ENCODE measurements around the gene GALNT10. TPM values are rescaled to one million over a fixed set of nuclear protein-coding genes. Genes with fewer than 3 reads are reported as not detected.

The GALNT10 gene
- total and polyA plus RNA-seq, 2 experiments from 2014 or later: 3.2 to 12.9 TPM

DNA sequence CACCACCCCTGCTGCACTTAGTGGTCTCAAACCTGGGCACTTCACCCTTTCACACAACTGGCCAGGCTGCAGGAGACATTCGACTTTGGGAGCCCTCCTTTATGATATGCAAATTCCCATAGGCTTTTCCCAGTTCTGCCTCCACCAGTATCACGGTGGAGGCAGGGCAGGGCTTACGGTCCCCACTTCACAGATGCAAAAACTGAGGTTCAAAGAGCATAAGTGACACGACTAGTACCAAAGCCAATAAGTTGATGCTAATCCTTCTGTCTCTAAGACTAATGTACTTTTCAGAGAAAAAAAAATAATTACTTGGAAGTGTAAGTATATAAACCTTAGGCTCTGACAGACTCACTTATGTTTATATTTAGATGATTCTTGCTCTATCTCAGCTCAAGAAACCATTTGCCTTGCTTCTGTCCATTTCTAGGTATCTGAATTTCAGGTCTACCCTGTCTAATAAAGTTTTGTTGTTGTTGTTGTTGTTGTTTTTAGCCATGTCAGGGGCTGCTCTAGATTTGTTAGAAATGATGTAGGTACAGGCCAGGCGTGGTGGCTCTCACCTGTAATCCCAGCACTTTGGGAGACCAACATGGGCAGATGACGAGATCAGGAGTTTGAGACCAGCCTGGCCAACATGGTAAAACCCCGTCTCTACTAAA lies 10.7 kb downstream of the GALNT10 start:
- Mint-ChIP-seq H3K4me3 (no peak overlapping the region), H3K27ac (no peak overlapping the region), H3K27me3 (ENCODE audit: insufficient read depth, low read depth, poor library complexity) (peaks cover 4% of the 10 kb centered on the region), H3K9me3 (no peaks in the 10 kb centered on the region), H3K4me1 (peaks cover 45% of the 10 kb centered on the region), H3K36me3 (ENCODE audit: low read depth) (no peaks in the 10 kb centered on the region)
- no peak overlapping the region for H3K27ac ChIP-seq (ENCODE audit: low read depth)
- no peaks in the 10 kb centered on the region for H4K20me1 ChIP-seq (replicated peaks; ENCODE audit: insufficient read depth)
- TF ChIP-seq ZNF114 (CRISPR knock-in tag; IDR thresholded peaks at IDR 0.05) (no peak), STAT1 (IDR thresholded peaks at IDR 0.05; ENCODE audit: unreplicated experiment) (no peak), EZH2 (IDR thresholded peaks at IDR 0.05; ENCODE audit: low read depth, unreplicated experiment) (no peak), POLR2AphosphoS5 (IDR thresholded peaks at IDR 0.05; ENCODE audit: low read depth) (no peak), EZH2phosphoT487 (IDR thresholded peaks at IDR 0.05; ENCODE audit: unreplicated experiment) (no peak), NANOG (IDR thresholded peaks at IDR 0.05; ENCODE audit: borderline replicate concordance) (no peak), ZNF331 (CRISPR knock-in tag; IDR thresholded peaks at IDR 0.05; ENCODE audit: low read depth) (no peak), CREB1 (CRISPR knock-in tag; IDR thresholded peaks at IDR 0.05; ENCODE audit: low read depth) (no peak)
- TF ChIP-seq, protein P1, sequence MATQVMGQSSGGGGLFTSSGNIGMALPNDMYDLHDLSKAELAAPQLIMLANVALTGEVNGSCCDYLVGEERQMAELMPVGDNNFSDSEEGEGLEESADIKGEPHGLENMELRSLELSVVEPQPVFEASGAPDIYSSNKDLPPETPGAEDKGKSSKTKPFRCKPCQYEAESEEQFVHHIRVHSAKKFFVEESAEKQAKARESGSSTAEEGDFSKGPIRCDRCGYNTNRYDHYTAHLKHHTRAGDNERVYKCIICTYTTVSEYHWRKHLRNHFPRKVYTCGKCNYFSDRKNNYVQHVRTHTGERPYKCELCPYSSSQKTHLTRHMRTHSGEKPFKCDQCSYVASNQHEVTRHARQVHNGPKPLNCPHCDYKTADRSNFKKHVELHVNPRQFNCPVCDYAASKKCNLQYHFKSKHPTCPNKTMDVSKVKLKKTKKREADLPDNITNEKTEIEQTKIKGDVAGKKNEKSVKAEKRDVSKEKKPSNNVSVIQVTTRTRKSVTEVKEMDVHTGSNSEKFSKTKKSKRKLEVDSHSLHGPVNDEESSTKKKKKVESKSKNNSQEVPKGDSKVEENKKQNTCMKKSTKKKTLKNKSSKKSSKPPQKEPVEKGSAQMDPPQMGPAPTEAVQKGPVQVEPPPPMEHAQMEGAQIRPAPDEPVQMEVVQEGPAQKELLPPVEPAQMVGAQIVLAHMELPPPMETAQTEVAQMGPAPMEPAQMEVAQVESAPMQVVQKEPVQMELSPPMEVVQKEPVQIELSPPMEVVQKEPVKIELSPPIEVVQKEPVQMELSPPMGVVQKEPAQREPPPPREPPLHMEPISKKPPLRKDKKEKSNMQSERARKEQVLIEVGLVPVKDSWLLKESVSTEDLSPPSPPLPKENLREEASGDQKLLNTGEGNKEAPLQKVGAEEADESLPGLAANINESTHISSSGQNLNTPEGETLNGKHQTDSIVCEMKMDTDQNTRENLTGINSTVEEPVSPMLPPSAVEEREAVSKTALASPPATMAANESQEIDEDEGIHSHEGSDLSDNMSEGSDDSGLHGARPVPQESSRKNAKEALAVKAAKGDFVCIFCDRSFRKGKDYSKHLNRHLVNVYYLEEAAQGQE (IDR thresholded peaks at IDR 0.05; ENCODE audit: unreplicated experiment): no peak
- TF ChIP-seq, protein P2, sequence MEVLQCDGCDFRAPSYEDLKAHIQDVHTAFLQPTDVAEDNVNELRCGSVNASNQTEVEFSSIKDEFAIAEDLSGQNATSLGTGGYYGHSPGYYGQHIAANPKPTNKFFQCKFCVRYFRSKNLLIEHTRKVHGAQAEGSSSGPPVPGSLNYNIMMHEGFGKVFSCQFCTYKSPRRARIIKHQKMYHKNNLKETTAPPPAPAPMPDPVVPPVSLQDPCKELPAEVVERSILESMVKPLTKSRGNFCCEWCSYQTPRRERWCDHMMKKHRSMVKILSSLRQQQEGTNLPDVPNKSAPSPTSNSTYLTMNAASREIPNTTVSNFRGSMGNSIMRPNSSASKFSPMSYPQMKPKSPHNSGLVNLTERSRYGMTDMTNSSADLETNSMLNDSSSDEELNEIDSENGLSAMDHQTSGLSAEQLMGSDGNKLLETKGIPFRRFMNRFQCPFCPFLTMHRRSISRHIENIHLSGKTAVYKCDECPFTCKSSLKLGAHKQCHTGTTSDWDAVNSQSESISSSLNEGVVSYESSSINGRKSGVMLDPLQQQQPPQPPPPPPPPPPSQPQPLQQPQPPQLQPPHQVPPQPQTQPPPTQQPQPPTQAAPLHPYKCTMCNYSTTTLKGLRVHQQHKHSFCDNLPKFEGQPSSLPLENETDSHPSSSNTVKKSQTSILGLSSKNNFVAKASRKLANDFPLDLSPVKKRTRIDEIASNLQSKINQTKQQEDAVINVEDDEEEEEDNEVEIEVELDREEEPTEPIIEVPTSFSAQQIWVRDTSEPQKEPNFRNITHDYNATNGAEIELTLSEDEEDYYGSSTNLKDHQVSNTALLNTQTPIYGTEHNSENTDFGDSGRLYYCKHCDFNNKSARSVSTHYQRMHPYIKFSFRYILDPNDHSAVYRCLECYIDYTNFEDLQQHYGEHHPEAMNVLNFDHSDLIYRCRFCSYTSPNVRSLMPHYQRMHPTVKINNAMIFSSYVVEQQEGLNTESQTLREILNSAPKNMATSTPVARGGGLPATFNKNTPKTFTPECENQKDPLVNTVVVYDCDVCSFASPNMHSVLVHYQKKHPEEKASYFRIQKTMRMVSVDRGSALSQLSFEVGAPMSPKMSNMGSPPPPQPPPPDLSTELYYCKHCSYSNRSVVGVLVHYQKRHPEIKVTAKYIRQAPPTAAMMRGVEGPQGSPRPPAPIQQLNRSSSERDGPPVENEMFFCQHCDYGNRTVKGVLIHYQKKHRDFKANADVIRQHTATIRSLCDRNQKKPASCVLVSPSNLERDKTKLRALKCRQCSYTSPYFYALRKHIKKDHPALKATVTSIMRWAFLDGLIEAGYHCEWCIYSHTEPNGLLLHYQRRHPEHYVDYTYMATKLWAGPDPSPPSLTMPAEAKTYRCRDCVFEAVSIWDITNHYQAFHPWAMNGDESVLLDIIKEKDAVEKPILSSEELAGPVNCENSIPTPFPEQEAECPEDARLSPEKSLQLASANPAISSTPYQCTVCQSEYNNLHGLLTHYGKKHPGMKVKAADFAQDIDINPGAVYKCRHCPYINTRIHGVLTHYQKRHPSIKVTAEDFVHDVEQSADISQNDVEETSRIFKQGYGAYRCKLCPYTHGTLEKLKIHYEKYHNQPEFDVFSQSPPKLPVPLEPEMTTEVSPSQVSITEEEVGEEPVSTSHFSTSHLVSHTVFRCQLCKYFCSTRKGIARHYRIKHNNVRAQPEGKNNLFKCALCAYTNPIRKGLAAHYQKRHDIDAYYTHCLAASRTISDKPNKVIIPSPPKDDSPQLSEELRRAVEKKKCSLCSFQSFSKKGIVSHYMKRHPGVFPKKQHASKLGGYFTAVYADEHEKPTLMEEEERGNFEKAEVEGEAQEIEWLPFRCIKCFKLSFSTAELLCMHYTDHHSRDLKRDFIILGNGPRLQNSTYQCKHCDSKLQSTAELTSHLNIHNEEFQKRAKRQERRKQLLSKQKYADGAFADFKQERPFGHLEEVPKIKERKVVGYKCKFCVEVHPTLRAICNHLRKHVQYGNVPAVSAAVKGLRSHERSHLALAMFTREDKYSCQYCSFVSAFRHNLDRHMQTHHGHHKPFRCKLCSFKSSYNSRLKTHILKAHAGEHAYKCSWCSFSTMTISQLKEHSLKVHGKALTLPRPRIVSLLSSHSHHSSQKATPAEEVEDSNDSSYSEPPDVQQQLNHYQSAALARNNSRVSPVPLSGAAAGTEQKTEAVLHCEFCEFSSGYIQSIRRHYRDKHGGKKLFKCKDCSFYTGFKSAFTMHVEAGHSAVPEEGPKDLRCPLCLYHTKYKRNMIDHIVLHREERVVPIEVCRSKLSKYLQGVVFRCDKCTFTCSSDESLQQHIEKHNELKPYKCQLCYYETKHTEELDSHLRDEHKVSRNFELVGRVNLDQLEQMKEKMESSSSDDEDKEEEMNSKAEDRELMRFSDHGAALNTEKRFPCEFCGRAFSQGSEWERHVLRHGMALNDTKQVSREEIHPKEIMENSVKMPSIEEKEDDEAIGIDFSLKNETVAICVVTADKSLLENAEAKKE (CRISPR knock-in tag; IDR thresholded peaks at IDR 0.05): no peak
- TF ChIP-seq, protein P3, sequence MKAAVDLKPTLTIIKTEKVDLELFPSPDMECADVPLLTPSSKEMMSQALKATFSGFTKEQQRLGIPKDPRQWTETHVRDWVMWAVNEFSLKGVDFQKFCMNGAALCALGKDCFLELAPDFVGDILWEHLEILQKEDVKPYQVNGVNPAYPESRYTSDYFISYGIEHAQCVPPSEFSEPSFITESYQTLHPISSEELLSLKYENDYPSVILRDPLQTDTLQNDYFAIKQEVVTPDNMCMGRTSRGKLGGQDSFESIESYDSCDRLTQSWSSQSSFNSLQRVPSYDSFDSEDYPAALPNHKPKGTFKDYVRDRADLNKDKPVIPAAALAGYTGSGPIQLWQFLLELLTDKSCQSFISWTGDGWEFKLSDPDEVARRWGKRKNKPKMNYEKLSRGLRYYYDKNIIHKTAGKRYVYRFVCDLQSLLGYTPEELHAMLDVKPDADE (IDR thresholded peaks at IDR 0.05): no peak
- no peaks in the 10 kb centered on the region for H3K27me3 ChIP-seq (ENCODE audit: insufficient read depth)
- no peaks in the 10 kb centered on the region for H3K36me3 ChIP-seq (ENCODE audit: insufficient read depth)
- DNase-seq (ENCODE audit: low spot score) (no peak), ATAC-seq (no peak)
- no peaks in the 10 kb centered on the region for H3F3A ChIP-seq (replicated peaks; ENCODE audit: low read depth)
- H3K4me3 ChIP-seq: no peak overlapping the region
- H3K4me2 ChIP-seq: no peak overlapping the region
- H3K9me2 ChIP-seq (ENCODE audit: insufficient read depth): no peaks in the 10 kb centered on the region
- peaks cover 24% of the 10 kb centered on the region; the same call in 1 of the 2 replicates for H3K4me1 ChIP-seq (ENCODE audit: insufficient read depth)
- H3K79me2 ChIP-seq (replicated peaks; ENCODE audit: insufficient read depth): peaks cover 3% of the 10 kb centered on the region; the same call in 1 of the 2 replicates
- no peak overlapping the region for H2AFZ ChIP-seq

All from GM23338 (cell line).